ENCODE measurements around the gene PAGE4.

The PAGE4 gene

GRCh38 chrX:49860867-49861535, 31.9 kb downstream of the PAGE4 start:
- no peaks in the 10 kb centered on the region for H3K9me2 ChIP-seq (replicated peaks; ENCODE audit: control insufficient read depth, low read length)
- H3K79me2 ChIP-seq (ENCODE audit: control insufficient read depth, low read length), result no peaks in the 10 kb centered on the region
- no peaks in the 10 kb centered on the region for H3K27me3 ChIP-seq (ENCODE audit: control insufficient read depth, low read length)
- no peaks in the 10 kb centered on the region for H3F3A ChIP-seq (ENCODE audit: control insufficient read depth, insufficient read depth)
- no peak overlapping the region for H3K4me2 ChIP-seq (ENCODE audit: low read length)
- TF ChIP-seq EZH2phosphoT487 (IDR thresholded peaks at IDR 0.05; ENCODE audit: borderline replicate concordance, low read length), result no peak
- TF ChIP-seq CTCF (IDR thresholded peaks at IDR 0.05; ENCODE audit: low read depth, low read length, poor library complexity, severe bottlenecking), result no peak
- H4K20me1 ChIP-seq (ENCODE audit: control insufficient read depth, insufficient read depth, low read depth, low read length), result no peaks in the 10 kb centered on the region
- no peaks in the 10 kb centered on the region for H3K9me3 ChIP-seq (ENCODE audit: control insufficient read depth, insufficient read depth, low read length)
- no peaks in the 10 kb centered on the region for H3K4me1 ChIP-seq (ENCODE audit: control insufficient read depth, low read length)
- no peaks in the 10 kb centered on the region for H3K36me3 ChIP-seq (ENCODE audit: control insufficient read depth, low read length)
- no peak overlapping the region for H3K4me3 ChIP-seq (ENCODE audit: low read length)
- H3K27ac ChIP-seq (ENCODE audit: low read depth, low read length), result no peak overlapping the region

- no peak overlapping the region for H3K4me3 ChIP-seq (ENCODE audit: low read length)
- H3K4me1 ChIP-seq (ENCODE audit: control insufficient read depth, low read length), result no peaks in the 10 kb centered on the region
- no peaks in the 10 kb centered on the region for H3K36me3 ChIP-seq (ENCODE audit: control insufficient read depth, low read length)
- no peaks in the 10 kb centered on the region for H4K20me1 ChIP-seq (ENCODE audit: control insufficient read depth, insufficient read depth, low read depth, low read length)
- no peaks in the 10 kb centered on the region for H3K9me3 ChIP-seq (ENCODE audit: control insufficient read depth, insufficient read depth, low read length)
- H3K27me3 ChIP-seq (ENCODE audit: control insufficient read depth, low read length), result no peaks in the 10 kb centered on the region
- H3K27ac ChIP-seq (ENCODE audit: low read depth, low read length), result no peak overlapping the region
- no peaks in the 10 kb centered on the region for H3K79me2 ChIP-seq (ENCODE audit: control insufficient read depth, low read length)
- TF ChIP-seq CTCF (IDR thresholded peaks at IDR 0.05; ENCODE audit: low read depth, low read length, poor library complexity, severe bottlenecking) (no peak), EZH2phosphoT487 (IDR thresholded peaks at IDR 0.05; ENCODE audit: borderline replicate concordance, low read length) (no peak)
- no peaks in the 10 kb centered on the region for H3K9me2 ChIP-seq (replicated peaks; ENCODE audit: control insufficient read depth, low read length)
- no peak overlapping the region for H3K4me2 ChIP-seq (ENCODE audit: low read length)
- H3F3A ChIP-seq (ENCODE audit: control insufficient read depth, insufficient read depth), result no peaks in the 10 kb centered on the region
Observed at GRCh38 chrX:49862093-49862492, 33.0 kb downstream of the PAGE4 start.

GRCh38 chrX:49868739-49869138, 39.6 kb downstream of the PAGE4 start:
- no peak overlapping the region for H3K27ac ChIP-seq (ENCODE audit: low read depth, low read length)
- TF ChIP-seq CTCF (IDR thresholded peaks at IDR 0.05; ENCODE audit: low read depth, low read length, poor library complexity, severe bottlenecking) (no peak), EZH2phosphoT487 (IDR thresholded peaks at IDR 0.05; ENCODE audit: borderline replicate concordance, low read length) (no peak)
- no peaks in the 10 kb centered on the region for H4K20me1 ChIP-seq (ENCODE audit: control insufficient read depth, insufficient read depth, low read depth, low read length)
- H3K4me3 ChIP-seq (ENCODE audit: low read length), result no peak overlapping the region
- no peaks in the 10 kb centered on the region for H3F3A ChIP-seq (ENCODE audit: control insufficient read depth, insufficient read depth)
- no peaks in the 10 kb centered on the region for H3K79me2 ChIP-seq (ENCODE audit: control insufficient read depth, low read length)
- H3K27me3 ChIP-seq (ENCODE audit: control insufficient read depth, low read length), result no peaks in the 10 kb centered on the region
- no peaks in the 10 kb centered on the region for H3K9me2 ChIP-seq (replicated peaks; ENCODE audit: control insufficient read depth, low read length)
- H3K4me2 ChIP-seq (ENCODE audit: low read length), result no peak overlapping the region
- no peaks in the 10 kb centered on the region for H3K36me3 ChIP-seq (ENCODE audit: control insufficient read depth, low read length)
- H3K9me3 ChIP-seq (ENCODE audit: control insufficient read depth, insufficient read depth, low read length), result no peaks in the 10 kb centered on the region
- H3K4me1 ChIP-seq (ENCODE audit: control insufficient read depth, low read length), result no peaks in the 10 kb centered on the region

Data from DOHH2 (cell line).